Activated T-cell treated with anti-CD3 and anti-CD28 coated beads, Interleukin-2, amount 50 U/mL, for 1 hour (primary cell): Measurements from ENCODE around the gene TSPOAP1.

Experiments
- DNase-seq: peaks from one replicate; pipeline ENCODE4 v3.0.0-alpha.2; 2020

Gene TSPOAP1

DNA sequence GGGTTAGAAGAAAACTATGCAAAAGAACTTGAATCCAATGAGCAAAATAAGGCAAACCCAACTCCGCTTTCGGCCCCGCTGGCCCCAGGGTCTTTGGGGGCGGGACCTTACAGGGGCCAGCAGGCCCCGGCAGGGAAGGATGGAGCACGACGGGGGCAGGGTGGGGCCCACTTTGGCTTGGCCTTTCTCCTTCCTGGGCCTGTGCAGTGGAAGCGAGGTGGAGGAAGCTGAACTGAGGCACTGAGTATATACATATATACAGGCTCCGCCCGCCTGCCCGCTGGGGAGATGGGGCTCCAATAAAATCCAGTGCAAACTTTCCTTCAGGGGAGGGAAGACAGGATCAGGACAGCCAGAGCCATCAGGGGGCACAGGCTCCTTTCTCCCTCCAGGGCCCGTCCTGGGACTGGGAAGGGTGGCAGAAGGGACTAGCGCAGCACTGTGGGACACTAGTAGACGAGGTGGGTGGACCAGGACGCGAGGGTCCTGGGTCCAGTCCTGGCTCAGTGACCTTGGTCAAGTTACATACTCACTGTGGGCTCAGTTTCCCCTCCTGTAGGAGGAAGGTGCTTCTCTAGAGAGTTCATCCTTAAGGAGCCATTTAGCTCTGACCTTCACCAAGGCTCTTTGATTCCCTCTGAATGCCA is 27.0 kb downstream of the TSPOAP1 start:
- no peak for DNase-seq

DNA sequence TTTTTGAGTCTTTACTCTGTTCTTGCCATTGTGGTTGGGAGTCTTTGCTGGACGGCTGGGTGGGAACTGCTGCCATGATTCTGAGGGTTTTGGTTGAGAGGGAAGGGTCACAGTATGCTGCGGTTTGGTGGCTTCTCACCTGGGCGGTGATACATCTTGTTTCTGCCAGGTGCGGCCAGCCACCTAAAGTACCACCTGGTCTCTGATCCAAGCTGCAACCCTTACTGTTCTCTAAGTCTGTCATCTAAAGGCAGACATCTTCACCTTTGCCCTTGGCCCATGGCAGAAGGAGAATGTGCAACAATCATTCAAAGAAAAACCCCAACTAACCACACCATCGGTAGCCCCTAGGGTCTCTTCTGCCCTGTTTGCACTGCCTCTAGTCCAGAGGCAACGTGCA is 28.3 kb downstream of the TSPOAP1 start:
- DNase-seq: no peak

DNA sequence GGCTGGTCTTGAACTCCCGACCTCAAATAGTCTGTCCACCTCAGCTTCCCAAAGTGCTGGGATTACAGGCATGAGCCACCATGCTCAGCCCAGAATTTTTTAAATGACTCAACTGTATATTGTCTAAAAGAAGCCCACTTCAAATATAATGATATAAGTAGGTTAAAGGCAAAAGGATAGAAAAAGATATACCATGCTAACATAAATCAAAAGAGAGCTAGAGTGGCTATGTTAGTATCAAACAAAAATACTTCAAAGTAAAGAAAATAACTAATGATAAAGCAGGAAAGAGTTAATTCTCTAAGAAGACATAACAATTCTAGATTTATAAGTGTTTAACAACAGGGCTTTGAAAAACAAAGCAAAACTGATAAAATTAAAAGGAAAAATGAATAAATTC is 34.6 kb downstream of the TSPOAP1 start:
- DNase-seq: no peak

DNA sequence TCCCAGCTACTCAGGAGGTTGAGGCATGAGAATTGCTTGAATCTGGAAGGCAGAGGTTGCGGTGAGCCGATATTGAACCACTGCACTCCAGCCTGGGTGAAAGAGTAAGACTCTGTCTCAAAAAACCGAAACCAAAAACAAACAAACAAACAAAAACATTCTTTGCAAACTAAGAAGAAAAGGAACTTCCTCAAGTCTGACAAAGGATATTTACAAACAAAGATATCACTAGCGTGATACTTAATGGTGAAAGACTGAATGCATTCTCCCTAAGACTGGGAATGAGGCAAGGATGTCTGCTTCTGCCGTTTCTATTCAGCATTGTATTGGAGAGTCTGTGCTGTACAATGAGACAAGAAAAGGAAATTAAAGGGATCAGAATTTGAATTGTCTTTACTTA is 37.3 kb downstream of the TSPOAP1 start:
- no peak for DNase-seq

DNA sequence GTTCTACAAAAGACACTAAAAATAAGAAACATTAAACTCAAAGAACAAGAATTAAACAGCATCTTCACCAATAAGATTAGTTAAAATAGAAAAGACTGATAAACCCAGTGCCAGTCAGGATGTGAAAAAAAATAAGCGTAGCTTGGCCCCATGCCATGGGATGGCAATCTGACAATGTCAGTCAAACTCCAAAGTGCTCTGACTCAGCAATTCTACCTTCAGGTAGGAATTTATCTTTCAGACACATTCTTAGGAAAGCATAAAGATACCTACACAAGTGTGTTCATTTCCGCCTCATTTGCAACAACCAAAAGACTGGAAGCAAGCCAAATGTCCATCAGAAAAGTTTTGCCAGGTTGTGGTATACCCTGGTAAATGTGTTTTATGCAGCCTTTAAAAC is 38.7 kb downstream of the TSPOAP1 start:
- no peak for DNase-seq

DNA sequence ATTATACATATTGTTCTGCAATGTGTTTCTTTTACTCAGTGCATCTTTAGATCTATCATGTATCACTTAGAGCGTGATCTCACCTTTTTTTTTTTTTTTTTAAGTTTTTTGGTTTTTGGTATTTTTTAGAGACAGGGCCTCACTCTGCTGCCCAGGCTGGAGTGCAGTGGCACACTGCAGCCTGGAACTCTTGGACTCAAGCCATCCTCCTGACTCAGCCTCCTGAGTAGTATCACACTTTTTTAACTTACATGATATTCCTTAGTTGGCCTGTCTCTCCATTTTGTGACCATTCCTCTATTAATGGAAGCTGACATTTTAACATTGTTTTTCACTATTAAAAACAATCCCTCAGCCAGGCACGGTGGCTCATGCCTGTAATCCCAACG is 43.2 kb downstream of the TSPOAP1 start:
- DNase-seq: no peak

DNA sequence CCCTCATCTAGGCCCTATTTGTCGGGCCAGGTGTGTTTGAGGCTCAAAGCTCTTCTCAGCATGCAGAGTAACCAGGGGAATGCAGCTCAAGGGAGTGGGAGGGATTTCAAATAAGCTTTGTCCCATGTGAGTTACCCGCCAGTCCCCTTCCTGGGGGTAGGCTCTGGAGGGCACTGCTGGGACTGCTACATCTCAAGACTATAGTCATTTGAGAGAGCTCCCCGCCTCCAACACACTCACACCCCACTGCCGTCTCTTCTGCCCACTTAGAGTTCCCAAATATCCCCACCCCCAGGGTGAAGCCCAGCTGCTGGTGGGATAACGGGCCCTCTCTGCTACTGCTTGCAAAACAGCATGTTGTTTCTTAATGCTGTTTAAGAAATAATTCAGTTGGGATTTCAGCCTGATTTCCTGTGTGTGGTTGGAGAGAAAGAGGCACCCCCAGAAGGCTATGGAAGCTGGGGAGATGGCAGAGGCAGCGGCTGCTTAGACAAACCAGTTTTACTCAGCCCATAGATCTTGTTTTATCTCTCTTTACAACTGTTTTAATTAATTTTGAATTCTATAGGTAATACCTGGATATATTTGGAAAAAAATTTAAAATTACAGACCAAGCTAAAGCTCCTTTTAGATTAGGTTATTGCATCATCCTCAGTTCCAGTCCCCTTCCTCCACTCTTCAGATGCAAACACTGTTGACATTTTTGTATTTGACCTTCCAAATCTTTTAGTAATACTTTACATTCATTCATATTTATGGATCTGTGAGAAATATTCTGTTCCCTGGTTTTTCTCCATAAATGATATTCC is 43.8 kb downstream of the TSPOAP1 start:
- DNase-seq: no peak

DNA sequence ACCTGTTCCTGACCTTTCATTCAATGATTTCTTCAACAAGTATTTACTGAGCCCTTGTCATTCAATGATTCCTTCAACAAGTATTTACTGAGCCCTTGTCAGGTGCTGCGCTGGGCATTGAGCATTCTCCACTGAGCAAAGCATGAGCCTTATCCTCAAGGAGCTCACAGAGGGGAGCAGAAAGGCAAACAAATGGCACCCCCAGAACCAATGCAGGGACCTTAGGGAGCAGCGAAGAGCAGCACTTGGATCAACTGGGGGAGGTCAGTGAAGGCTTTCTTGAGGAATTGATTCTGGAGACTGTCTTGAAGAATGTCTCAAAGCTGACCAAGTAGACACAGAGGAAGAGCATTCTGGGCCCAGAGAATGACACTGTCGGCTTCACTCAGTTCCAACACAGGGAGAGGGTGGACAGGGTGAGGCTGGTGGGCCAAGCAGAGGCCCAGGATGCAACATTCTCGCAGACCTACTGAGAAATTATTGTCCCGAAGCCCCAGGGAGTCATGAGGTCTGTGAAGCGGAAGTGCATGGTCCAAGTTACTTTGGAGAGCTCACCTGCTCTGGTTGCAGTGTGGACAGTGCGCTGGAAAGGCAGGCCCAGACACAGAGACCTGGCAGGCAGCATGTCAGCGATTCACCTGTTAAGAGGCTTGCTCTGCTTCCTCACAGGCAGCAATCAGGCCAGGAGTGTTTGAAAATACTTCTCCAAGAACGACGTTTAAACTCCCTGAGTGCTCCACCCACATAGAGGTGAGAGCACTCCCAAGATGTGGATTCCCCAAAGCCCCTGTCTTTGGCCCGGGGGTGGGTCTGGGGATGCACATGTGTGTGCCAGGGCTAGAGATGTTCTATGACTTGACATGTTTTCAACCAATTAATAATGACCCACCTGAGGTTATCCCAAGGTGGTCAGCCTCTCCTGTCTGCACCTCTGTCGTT is 44.7 kb downstream of the TSPOAP1 start:
- no peak for DNase-seq

DNA sequence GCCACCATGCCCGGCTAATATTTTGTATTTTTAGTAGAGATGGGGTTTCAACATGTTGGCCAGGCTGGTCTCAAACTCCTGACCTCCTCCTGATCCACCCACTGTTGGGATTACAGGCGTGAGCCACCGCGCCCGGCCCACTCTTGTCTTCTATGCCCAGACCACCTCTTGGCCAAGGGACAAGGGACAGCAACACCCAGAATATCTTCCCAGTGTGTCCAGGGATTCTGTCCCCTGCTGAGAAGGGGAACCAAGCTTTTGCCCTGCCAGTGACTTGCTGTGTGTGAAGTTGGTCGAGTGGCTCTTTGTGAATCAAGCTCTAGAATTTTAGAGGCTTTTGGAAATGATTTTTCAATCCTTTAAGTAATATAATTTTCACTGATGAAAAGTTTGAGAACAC is 46.2 kb downstream of the TSPOAP1 start:
- no peak for DNase-seq

DNA sequence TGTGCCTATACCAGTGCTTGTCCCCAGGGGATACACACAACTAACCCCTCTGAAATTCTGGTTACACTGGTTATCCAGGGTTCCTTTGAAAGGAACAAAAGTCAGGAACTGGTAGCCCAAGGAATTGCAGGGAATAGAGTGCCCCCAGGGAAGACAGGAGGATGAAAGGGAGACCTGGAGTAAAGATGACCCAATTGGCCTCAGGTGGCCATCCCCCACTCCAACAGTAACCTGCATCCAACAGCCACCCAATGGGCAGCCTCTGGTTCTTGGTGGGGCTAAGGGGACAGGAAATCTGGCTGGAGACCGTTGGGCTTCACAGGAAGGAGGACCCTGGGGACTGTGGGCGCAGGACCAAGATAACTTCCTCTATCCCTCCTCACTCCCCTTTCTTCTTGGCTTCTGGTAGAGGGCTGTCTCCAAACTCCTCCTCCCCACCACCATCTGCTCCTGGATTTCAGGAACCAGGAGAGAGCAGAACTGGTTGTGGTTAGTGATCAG is 47.0 kb downstream of the TSPOAP1 start:
- DNase-seq: no peak

DNA sequence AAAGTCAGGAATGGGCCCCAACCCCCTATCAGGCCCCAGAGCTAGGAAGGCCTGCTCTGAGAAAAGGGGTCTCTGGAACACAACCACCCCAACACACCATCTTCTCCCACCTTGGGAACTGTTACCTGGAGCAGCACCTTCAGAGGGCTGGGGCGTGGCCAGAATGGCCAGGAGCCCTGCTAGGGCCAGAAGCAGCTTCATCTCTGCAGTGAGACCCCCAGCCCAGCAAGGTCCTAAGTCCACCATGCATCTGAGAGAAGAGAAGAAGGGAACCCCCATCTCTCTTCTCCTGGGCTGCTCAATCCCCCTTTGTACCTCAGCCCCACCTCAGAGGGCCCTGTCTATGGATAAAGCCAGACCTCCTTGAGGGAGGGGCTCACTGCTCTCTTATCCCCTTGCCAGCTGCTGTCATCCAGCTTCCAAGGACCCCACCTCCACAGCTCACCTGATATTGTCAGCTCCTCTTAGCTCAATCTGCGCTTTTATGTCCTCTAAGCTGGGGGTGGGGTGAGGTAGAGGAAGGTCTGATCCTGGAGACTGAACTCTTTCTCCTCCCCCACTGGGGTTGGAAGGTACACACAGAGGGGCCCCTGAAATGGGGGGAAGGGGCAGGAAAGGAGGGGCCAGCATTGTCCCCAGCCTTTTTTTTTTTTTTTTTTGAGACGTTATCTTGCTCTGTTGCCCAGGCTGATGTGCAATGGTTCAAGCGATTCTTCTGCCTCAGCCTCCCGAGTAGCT is 47.9 kb downstream of the TSPOAP1 start, which contains the start of gene MPO:
Gene MPO (minus strand): TSS at position 456 of the 738 bp plus-strand sequence. CDS start 177 bp downstream, at position 279.
- DNase-seq: no peak

DNA sequence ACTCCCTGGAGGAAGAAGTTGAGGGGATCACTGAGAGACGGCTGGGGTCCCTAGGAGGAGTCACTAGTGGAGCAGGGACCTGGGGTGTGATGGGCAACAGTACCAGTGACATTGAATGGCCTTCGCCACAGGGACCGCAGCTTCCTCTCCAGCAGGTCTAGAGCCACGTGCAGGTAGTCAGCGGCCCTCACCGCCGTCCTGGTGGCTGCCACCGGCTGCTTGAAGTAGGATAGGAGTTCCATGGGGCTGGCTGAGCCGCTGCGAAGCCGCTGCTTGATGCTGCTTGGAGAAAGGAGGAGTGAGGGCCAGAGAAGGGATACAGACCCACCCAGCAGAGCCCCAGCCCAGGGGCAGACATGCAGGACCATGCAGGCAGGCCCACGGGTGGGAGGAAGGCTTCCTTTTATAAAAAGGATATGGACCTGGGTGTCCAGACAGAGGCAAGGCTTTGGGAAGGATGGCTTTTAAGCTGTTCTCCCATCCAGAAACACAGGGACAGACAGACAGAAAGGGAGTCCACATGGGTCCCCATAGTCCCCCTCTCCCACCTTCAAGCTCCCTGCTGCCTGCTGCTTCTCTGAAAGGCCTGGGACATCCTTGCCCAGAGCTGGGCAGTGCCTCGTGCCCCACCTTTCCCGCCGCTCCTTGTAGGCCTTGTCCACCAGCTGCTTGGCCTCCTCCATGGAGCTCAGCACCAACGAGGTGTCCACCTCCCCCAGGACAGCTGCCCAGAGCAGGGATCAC is 48.7 kb downstream of the TSPOAP1 start:
- no peak for DNase-seq

DNA sequence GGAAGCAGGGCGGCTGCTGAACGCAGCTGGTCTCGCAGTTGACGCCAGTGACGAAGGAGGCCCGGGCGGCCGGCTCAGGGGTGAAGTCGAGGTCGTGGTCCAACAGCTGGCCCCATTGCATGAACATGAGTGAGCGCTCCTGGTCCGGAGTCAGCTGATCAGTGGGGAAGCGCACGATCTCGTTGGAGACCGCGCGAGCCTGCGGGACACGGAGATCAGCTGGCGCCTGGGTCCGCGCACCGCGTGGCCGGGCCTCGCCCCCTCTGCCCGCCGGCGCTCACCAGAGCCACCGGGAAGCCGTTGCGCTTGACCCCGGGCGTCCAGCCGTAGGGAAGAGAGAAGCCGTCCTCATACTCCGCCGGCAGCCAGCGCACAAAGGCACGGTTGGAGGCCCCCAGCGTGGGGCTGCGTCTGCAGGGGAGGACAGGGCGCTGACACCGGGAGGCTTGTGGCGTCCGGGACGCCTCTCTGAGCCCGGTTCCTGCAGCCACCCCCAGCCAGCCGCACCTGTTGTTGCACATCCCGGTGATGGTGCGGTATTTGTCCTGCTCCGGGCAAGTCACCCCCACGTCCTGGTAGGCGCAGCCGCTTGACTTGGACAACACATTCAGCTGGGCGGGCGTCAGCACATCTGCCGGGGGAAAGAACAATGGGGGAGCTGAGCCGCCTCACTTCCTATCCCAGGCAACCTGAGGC is 49.4 kb downstream of the TSPOAP1 start:
- no peak for DNase-seq

DNA sequence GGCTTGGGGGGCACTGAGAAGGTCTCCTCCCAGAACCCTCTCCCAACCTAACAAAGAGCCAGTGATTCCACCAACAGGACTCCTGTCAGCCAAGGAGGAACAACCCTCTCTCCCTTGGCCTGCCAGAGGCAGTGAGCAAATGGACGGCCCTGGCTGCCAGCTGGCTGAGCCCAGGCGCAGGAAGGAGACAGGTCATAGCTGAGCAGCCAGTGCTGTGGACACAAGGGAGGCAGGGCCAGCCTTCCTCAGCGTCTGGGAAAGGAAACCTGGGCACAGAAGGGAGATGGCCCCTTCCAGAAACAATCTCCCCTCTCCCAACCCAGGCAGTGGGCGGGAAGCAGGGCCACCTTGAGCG is 50.0 kb downstream of the TSPOAP1 start:
- DNase-seq: no peak

DNA sequence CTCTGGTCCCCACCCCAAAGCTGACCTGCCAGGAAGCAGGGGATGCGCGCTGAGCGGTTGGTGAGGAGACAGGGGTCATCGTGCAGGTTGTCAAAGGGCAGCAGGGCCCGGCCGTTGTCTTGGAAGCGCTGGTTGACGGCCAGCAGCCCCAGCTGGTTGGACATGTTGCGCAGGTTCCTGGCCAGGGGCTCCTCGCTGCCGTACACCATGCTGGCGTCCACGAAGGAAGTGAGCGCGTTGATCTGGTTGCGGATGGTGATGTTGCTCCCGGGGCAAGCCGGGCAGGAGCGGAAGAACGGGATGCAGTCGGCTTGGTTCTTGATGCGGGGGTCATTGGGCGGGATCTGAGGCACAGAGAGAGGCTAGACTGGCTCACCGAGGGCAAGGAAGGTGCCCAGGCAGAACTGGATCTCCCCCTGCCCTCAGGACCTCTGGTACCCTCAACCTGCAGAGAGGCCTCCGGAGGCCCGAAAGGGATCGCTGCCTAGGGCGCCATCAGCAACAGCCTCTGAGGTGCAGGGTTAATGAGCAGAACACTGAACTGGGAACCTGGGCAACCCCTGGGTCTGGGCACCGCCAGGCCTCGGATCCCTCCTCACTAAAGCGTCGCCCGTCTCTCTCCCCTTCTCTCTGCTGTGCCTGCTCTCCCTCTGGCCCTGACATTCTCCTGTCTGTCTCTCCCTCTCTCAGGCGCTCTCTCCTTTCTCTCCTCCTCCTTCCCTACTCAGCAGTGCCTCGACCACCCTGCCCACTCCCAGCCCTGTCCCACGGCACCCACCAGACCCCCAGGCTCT is 50.6 kb downstream of the TSPOAP1 start:
- no peak for DNase-seq

DNA sequence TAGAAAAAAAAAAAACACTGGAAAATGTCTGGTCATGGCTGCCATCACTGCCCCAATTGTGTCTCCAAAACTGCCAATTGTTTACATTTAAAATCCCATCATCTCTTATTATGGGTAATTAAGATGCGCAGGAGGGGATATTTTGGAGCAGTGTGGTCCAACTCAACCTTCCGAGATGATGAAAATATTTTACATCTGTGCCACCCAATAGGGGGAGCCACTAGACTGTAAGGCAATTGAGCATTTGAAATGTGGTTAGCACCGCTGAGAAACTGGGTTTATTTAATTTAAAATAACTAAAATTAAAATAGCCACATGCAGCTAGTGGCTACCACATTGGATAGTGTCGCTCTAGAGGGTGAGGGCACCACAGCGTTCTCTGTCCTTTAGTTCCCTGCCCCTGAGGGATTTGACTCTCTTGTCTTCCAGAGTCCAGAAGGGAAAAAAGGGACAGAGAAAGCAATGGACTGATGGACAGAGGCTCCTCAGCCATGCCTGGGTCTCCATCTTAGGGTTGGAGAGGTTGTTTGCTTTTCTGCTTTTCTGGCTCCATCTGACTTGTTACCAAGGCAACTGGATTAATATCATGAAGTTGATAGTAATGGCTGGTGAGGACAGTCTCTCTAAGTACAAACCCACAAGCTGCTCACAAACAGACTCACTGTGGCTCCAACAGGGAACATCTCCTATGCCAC is 51.3 kb downstream of the TSPOAP1 start:
- DNase-seq: no peak

DNA sequence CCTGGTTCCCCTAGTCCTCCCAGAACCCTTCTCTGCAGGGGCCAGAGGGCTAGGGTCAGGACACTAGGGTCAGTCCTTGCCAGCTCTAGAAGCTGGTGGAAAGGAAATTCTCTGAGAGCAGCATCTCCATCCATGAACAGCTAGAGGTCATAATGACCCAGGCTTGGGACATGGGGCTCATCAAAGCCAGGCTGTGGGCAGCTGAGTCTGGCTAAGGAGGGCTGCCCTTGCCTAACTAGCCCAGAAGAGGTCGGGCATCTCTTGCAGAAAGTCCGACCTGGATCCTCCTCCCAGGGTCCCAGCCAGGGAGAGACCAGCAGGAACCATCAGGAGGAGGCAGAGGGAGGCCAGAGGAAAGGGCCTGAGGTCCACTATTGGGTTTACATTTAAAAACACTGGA is 52.2 kb downstream of the TSPOAP1 start:
- no peak for DNase-seq

DNA sequence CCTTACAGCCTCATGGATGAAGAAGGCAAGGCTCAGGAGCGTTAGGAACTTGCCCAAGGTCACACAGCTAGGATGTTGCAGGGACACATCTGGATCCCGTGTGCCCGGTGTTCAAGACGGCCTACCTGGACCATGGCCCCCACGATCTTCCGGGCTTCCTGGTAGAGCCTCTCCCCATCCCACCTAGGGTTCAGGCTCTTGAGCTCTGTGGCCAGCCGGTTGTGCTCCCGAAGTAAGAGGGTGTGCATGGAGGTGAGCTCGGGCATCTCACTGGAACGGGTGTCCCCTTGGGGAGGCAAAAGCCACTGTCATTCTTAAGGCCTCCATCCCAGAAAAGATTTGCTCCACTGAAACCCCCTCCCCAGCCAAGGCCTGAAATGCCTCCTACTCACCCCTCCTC is 53.2 kb downstream of the TSPOAP1 start:
- DNase-seq: no peak

DNA sequence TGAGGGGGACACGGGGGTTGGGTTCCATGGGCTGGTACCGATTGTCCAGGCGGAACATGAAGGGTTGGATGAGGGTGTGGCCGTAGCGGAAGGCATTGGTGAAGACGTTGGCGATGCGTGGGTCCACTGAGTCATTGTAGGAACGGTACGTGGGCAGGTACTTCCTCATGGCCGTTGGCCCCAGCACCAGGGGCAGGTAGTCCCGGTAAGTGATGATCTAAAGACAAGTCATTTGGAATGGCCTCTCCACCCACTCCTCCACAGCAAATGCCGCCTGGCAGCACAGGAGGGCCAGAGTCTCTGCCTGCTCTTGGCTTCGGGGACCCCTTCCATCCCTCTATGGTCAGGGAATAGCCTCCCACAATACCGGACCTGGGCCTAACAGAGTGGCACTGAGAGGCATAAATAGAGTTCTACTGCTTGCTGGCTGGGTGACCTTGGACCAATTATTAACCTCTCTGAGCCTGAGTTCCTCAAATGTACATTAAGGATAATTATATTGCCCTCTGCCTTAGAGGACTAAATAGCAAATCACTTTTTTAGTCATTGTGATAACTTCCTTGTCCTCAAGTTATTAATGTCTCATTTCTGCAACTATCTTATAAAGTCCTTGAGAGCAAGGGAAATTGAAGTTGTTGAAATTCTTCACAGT is 55.0 kb downstream of the TSPOAP1 start:
- DNase-seq: no peak
